SK-N-SH (cell line): ENCODE data around the gene BACE2.

Source experiments
- EP300 ChIP-seq, 2 experiments: IDR thresholded peaks; 2 replicates each; pipeline versions ENCODE4 v1.4.0 to v1.6.1; 2012; ENCODE audit warnings: borderline replicate concordance in 1 of 2, low read depth in 1 of 2, low read length in 1 of 2
- EZH2phosphoT487 ChIP-seq: fragments of 200-600 bp; sonication (generic); IDR thresholded peaks from 2 replicates; pipeline ENCODE4 v1.6.1; 2017; ENCODE audit warnings: low read depth, mixed run types, mild to moderate bottlenecking, antibody characterized with exemption, moderate library complexity, borderline replicate concordance
- TAF1 ChIP-seq: IDR thresholded peaks from 2 replicates; pipeline ENCODE4 v1.6.1; 2012; ENCODE audit warnings: low read depth, mild to moderate bottlenecking, low read length, moderate library complexity, borderline replicate concordance

DNA sequence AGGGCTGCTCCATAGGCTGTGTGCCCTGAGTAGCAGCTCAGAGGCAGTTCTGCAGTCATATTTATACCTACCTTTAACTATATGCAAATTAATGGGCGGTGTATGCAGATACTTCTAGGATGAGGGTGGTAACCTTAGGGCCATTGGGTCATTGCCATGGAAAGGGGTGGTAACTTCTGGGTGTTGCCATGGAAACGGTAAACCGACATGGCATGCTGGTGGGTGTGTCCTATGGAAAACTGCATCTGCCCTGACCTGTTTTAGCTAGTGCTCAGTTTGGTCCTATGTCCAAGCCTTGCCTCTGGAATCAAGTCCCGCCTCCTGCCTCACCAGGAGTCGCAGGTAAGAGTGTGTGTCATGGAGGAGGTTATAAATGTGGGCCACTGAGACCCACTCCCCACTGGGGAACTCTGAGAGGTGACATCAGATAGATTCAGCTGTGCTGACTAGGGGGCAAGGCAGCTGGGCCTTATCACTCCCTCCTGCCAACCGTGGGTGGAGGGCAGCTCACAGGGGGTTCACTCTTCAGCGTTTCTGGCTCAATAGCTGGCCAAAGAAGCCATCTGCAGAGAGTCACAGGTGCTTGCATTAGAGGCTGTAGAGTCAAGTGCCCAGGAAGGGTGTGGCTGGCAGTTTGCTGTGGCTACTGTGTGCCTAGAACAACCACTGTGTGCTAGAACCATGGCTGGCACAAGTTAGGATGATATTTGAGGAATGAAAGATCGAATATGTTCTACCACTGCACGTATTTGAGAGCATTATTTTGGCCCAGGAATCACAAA lies 19.0 kb downstream of the BACE2 start:
- TF ChIP-seq TAF1 (no peak), EP300 (IDR thresholded peaks at IDR 0.05; ENCODE audit: borderline replicate concordance in 1 of 2, low read depth in 1 of 2, low read length in 1 of 2) (no peak), EZH2phosphoT487 (no peak)
